ENCODE measurements around the gene STOML1. TPM values are rescaled to one million over a fixed set of nuclear protein-coding genes. Genes with fewer than 3 reads are reported as not detected.

Gene STOML1
- total RNA-seq, 5 donors from 2014 or later (not counting 1 experiment from before 2014, with no cell fraction given) = 5.1 to 13.4 (median 12.0) TPM

- no peaks in the 10 kb centered on the region for H3K27me3 Mint-ChIP-seq
- CTCF ChIA-PET = interaction anchor here in 1 of 2 donors (1.6 kb wide), 1 partner anchor 16 kb away, joined by 4 read pairs; no protein-coding TSS in a partner anchor
- POLR2A ChIA-PET = no interaction called here
- no peaks in the 10 kb centered on the region for H3K9me3 Mint-ChIP-seq
- ATAC-seq (replicated peaks in 1 of 4) = no peak
- no peak for DNase-seq
- peaks cover 22% of the 10 kb centered on the region for H3K36me3 Mint-ChIP-seq
- Histone ChIP-seq H3K27ac (ENCODE audit: low read length) (no peak overlapping the region), H3K4me1 (ENCODE audit: control insufficient read depth in 1 of 2, extremely low read depth in 1 of 2, insufficient read depth in 2 of 2, low read length in 2 of 2) (peaks cover 19 to 40% of the 10 kb centered on the region in 2 experiments), H3K9me3 (no peaks in the 10 kb centered on the region), H3K4me3 (ENCODE audit: control insufficient read depth in 1 of 2, extremely low read depth in 1 of 2, low read length in 1 of 2) (no peak overlapping the region), H3K36me3 (ENCODE audit: control insufficient read depth in 2 of 2, extremely low read depth in 1 of 2, insufficient read depth in 1 of 2, low read length in 1 of 2) (peaks cover 13 to 14% of the 10 kb centered on the region in 2 donors), H3K27me3 (replicated peaks in 1 of 2; ENCODE audit: control insufficient read depth in 2 of 2, extremely low read depth in 1 of 2, insufficient read depth in 2 of 2, low read length in 1 of 2) (no peaks in the 10 kb centered on the region)
- no peak overlapping the region for H3K27ac Mint-ChIP-seq
- peaks cover 34 to 39% (median 35%) of the 10 kb centered on the region in 3 donors for H3K4me1 Mint-ChIP-seq
- no peak overlapping the region for H3K4me3 Mint-ChIP-seq
- 78% methylated on average over 4 of the region's 9 CpGs for WGBS (ENCODE audit: insufficient coverage)
Observed at GRCh38 chr15:73989001-73989798, 2.9 kb downstream of the STOML1 start.

DNA sequence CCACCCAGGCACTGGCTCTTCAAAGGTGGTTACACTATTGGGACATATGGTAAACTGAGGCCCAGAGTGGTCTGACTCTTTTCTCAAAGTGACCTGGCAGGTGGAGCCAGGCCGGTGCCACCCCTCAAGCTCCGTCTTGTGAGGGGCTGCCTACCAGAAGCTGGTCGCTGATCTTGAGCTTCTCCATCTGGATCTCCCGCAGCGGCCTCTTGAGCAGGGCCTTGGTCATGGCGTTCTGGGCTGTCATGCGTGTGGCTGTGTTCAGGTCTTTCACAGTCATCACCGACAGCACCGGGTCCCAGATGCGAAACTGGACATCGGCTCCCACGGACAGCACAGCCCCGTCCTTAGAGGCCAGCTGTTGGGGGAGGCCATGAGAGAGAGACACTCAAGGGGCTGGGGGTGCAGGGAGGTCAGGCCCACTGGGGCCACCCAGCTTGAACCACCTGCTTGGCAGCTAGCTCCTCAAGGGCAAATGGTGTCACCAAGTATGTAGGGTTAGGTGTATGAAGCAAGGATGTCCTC is 3.6 kb downstream of the STOML1 start:
- Mint-ChIP-seq H3K4me1 (peaks cover 29 to 36% (median 31%) of the 10 kb centered on the region in 3 donors), H3K36me3 (peaks cover 25% of the 10 kb centered on the region), H3K27ac (no peak overlapping the region), H3K4me3 (no peak overlapping the region), H3K9me3 (no peaks in the 10 kb centered on the region), H3K27me3 (no peaks in the 10 kb centered on the region)
- CTCF ChIA-PET = interaction anchor here in 1 of 2 donors (1.6 kb wide), 1 partner anchor 16 kb away, joined by 4 read pairs; no protein-coding TSS in a partner anchor
- Histone ChIP-seq H3K27me3 (replicated peaks in 1 of 2; ENCODE audit: control insufficient read depth in 2 of 2, extremely low read depth in 1 of 2, insufficient read depth in 2 of 2, low read length in 1 of 2) (no peaks in the 10 kb centered on the region), H3K36me3 (ENCODE audit: control insufficient read depth in 2 of 2, extremely low read depth in 1 of 2, insufficient read depth in 1 of 2, low read length in 1 of 2) (peaks cover 13 to 17% of the 10 kb centered on the region in 2 donors), H3K9me3 (no peaks in the 10 kb centered on the region), H3K27ac (ENCODE audit: low read length) (no peak overlapping the region), H3K4me3 (ENCODE audit: control insufficient read depth in 1 of 2, extremely low read depth in 1 of 2, low read length in 1 of 2) (no peak overlapping the region), H3K4me1 (ENCODE audit: control insufficient read depth in 1 of 2, extremely low read depth in 1 of 2, insufficient read depth in 2 of 2, low read length in 2 of 2) (peaks cover 14 to 37% of the 10 kb centered on the region in 2 experiments)
- DNase-seq (no peak), ATAC-seq (replicated peaks in 1 of 4) (no peak)
- POLR2A ChIA-PET = no interaction called here
- WGBS (ENCODE audit: insufficient coverage) = 95% methylated on average over 13 of the region's 13 CpGs

DNA sequence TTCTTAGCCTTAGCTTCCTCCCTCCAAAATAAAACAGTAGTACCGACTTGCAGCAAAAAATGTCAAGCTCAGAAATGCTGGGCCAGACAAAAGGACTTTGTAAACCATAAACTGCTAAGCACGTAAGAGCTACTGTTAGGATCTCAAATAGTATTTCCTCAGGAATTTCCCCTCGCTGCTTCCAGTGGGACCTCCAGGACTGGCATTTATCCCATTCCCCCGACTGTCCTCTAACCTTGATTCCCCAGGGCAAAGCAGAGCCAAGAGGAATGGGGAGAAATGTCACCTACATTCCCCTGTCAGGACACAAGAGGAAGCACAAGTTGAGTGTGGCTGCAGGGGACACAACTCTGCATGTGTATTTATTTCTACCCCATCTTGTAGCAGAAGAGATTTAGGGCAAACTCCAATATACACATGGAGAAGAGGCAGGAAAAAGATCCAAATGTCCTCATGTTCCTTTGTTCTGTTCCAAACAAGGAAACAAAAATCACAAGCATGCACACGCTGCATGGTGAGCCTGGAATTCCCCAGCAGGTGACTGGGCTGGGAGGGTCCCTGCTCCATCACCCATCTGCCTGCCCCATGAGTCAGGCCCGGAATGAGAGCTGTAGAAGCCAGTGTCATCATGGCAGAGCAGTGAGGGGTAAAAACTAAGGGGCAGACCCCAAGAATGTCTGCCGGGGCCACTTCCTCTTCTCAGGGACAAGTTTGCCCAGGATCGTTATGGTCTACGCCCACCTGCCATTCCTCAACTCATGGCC is 4.2 kb downstream of the STOML1 start:
- no peak for DNase-seq
- CTCF ChIA-PET = interaction anchor here in 1 of 2 donors (1.1 to 1.6 kb wide), 2 partner anchors 15 kb away, joined by 3 to 4 read pairs; no protein-coding TSS in a partner anchor
- Mint-ChIP-seq H3K27ac (no peak overlapping the region), H3K36me3 (peaks cover 25% of the 10 kb centered on the region), H3K9me3 (no peaks in the 10 kb centered on the region), H3K4me3 (no peak overlapping the region), H3K27me3 (no peaks in the 10 kb centered on the region), H3K4me1 (peaks cover 27 to 34% (median 32%) of the 10 kb centered on the region in 3 donors)
- Histone ChIP-seq H3K27me3 (replicated peaks in 1 of 2; ENCODE audit: control insufficient read depth in 2 of 2, extremely low read depth in 1 of 2, insufficient read depth in 2 of 2, low read length in 1 of 2) (no peaks in the 10 kb centered on the region), H3K4me3 (ENCODE audit: control insufficient read depth in 1 of 2, extremely low read depth in 1 of 2, low read length in 1 of 2) (no peak overlapping the region), H3K9me3 (no peaks in the 10 kb centered on the region), H3K36me3 (ENCODE audit: control insufficient read depth in 2 of 2, extremely low read depth in 1 of 2, insufficient read depth in 1 of 2, low read length in 1 of 2) (peaks cover 13 to 17% of the 10 kb centered on the region in 2 donors), H3K27ac (ENCODE audit: low read length) (no peak overlapping the region), H3K4me1 (ENCODE audit: control insufficient read depth in 1 of 2, extremely low read depth in 1 of 2, insufficient read depth in 2 of 2, low read length in 2 of 2) (peaks cover 7 to 37% of the 10 kb centered on the region in 2 experiments)
- WGBS (ENCODE audit: insufficient coverage) = 88% methylated on average over 2 of the region's 9 CpGs
- ATAC-seq (replicated peaks in 1 of 4) = no peak
- POLR2A ChIA-PET = no interaction called here

DNA sequence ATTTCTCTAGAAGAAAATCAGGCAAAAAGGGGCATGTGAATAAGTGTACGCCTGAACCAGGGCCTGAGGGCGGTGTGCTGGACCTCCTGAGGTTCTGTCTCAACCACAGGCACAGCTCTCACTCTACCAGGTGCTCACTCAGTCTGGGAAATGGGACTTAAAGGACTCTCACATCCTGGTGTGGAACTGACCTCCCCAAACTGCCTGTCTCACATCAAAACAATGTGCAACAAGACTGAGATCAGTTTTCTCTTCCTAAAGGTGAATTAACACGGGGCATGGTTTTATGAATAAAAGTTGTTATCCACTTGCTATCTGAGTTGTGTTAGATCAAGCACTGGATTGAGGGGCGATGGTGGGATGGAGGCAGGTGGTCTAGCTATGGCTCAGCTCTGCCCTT is 4.8 kb downstream of the STOML1 start:
- POLR2A ChIA-PET = no interaction called here
- H3K27me3 ChIP-seq (replicated peaks in 1 of 2; ENCODE audit: control insufficient read depth in 2 of 2, extremely low read depth in 1 of 2, insufficient read depth in 2 of 2, low read length in 1 of 2) = no peaks in the 10 kb centered on the region

DNA sequence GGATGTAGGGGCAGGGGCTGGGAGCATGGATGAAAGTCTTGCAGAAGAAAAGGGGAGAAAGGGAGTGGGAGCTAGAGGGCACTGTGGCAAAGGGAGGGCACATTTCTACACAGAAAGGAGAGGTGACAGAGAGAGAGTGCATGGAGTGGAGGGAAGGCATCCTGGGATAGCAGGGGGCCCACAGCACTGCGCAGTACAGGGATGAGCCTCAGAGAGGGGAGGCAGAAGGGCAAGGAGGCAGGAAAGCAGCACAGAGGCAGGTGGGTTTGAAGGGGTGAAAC is 5.4 kb downstream of the STOML1 start:
- POLR2A ChIA-PET = no interaction called here
- H3K27ac Mint-ChIP-seq = no peak overlapping the region

More for the DNA sequence above, 4.8 kb downstream of the STOML1 start:
- H3K27ac Mint-ChIP-seq = no peak overlapping the region
- Histone ChIP-seq H3K36me3 (ENCODE audit: control insufficient read depth in 2 of 2, extremely low read depth in 1 of 2, insufficient read depth in 1 of 2, low read length in 1 of 2) (peaks cover 13 to 17% of the 10 kb centered on the region in 2 donors), H3K4me1 (ENCODE audit: control insufficient read depth in 1 of 2, extremely low read depth in 1 of 2, insufficient read depth in 2 of 2, low read length in 2 of 2) (peaks cover 4 to 37% of the 10 kb centered on the region in 2 experiments), H3K9me3 (no peaks in the 10 kb centered on the region), H3K27ac (ENCODE audit: low read length) (no peak overlapping the region), H3K4me3 (ENCODE audit: control insufficient read depth in 1 of 2, extremely low read depth in 1 of 2, low read length in 1 of 2) (no peak overlapping the region)
- peaks cover 25% of the 10 kb centered on the region for H3K36me3 Mint-ChIP-seq
- peaks cover 26 to 34% (median 32%) of the 10 kb centered on the region in 3 donors for H3K4me1 Mint-ChIP-seq
- no peak for DNase-seq
- no peak overlapping the region for H3K4me3 Mint-ChIP-seq
- H3K27me3 Mint-ChIP-seq = no peaks in the 10 kb centered on the region
- WGBS (ENCODE audit: insufficient coverage) = 95% methylated on average over 2 of the region's 4 CpGs
- no peaks in the 10 kb centered on the region for H3K9me3 Mint-ChIP-seq
- CTCF ChIA-PET = interaction anchor here in 1 of 2 donors (1.1 kb wide), 1 partner anchor 14 kb away, joined by 3 read pairs; no protein-coding TSS in a partner anchor
- ATAC-seq (replicated peaks in 1 of 4) = no peak

More for the DNA sequence above, 5.4 kb downstream of the STOML1 start:
- 100% methylated on average over 1 of the region's 1 CpG for WGBS (ENCODE audit: insufficient coverage)
- Histone ChIP-seq H3K9me3 (no peaks in the 10 kb centered on the region), H3K4me1 (ENCODE audit: control insufficient read depth in 1 of 2, extremely low read depth in 1 of 2, insufficient read depth in 2 of 2, low read length in 2 of 2) (peaks cover 4 to 40% of the 10 kb centered on the region in 2 experiments), H3K4me3 (ENCODE audit: control insufficient read depth in 1 of 2, extremely low read depth in 1 of 2, low read length in 1 of 2) (no peak overlapping the region), H3K36me3 (ENCODE audit: control insufficient read depth in 2 of 2, extremely low read depth in 1 of 2, insufficient read depth in 1 of 2, low read length in 1 of 2) (peaks cover 13 to 17% of the 10 kb centered on the region in 2 donors), H3K27me3 (replicated peaks in 1 of 2; ENCODE audit: control insufficient read depth in 2 of 2, extremely low read depth in 1 of 2, insufficient read depth in 2 of 2, low read length in 1 of 2) (peaks cover 0 to 3% of the 10 kb centered on the region in 2 experiments), H3K27ac (ENCODE audit: low read length) (no peak overlapping the region)
- DNase-seq (no peak), ATAC-seq (replicated peaks in 1 of 4) (no peak)
- CTCF ChIA-PET = interaction anchor here in 1 of 2 donors (0.7 to 1.2 kb wide), 2 partner anchors 14 to 18 kb away, joined by 4 to 5 read pairs; no protein-coding TSS in a partner anchor
- Mint-ChIP-seq H3K4me1 (peaks cover 31 to 38% (median 37%) of the 10 kb centered on the region in 3 donors), H3K4me3 (no peak overlapping the region), H3K27me3 (no peaks in the 10 kb centered on the region), H3K9me3 (no peaks in the 10 kb centered on the region), H3K36me3 (peaks cover 25% of the 10 kb centered on the region)

All from T-cell (primary cell).